Measurements from ENCODE around the gene CETP.
"Not testable (repeated sequence)": the region's sequence is repeated elsewhere in the genome, so short reads cannot be mapped to it uniquely, and the experiment has no call there.

CETP gene

GRCh38 chr16:56930486-56931270 lies 31.1 kb upstream of the CETP start:
- DNase-seq (ENCODE audit: low read depth) = peak; percentile 32
- H3K4me3 ChIP-seq (ENCODE audit: low read depth, low read length) = peak overlapping the region; percentile 94; the same call in 1 of the 2 replicates
- TF ChIP-seq CTCF (IDR thresholded peaks at IDR 0.05; ENCODE audit: insufficient read depth, low read depth, low read length, missing control alignments) = no peak

- peak overlapping the region; percentile 94 for H3K4me3 ChIP-seq (ENCODE audit: low read depth, low read length)
- peak; percentile 79 for DNase-seq (ENCODE audit: low read depth)
- TF ChIP-seq CTCF (IDR thresholded peaks at IDR 0.05; ENCODE audit: insufficient read depth, low read depth, low read length, missing control alignments) = no peak
Measured at GRCh38 chr16:56931271-56931891, 30.4 kb upstream of the CETP start.

- peak; percentile 5 for TF ChIP-seq CTCF (IDR thresholded peaks at IDR 0.05; ENCODE audit: insufficient read depth, low read depth, low read length, missing control alignments)
- peak within 1 kb of the TSS; percentile 94 for H3K4me3 ChIP-seq (ENCODE audit: low read depth, low read length)
- DNase-seq (ENCODE audit: low read depth) = peak; percentile 99
Measured at GRCh38 chr16:56931892-56932720, 29.6 kb upstream of the CETP start, which contains the start of gene HERPUD1. Gene HERPUD1, plus strand, starts transcription at chr16:56932142. Its CDS starts 103 bp downstream, at chr16:56932245.

GRCh38 chr16:56932721-56933619 lies 28.8 kb upstream of the CETP start:
- no peak for TF ChIP-seq CTCF (IDR thresholded peaks at IDR 0.05; ENCODE audit: insufficient read depth, low read depth, low read length, missing control alignments)
- peak; percentile 78 for DNase-seq (ENCODE audit: low read depth)
- peak overlapping the region; percentile 94 for H3K4me3 ChIP-seq (ENCODE audit: low read depth, low read length)

- DNase-seq (ENCODE audit: low read depth) = no peak
- no peak for TF ChIP-seq CTCF (IDR thresholded peaks at IDR 0.05; ENCODE audit: insufficient read depth, low read depth, low read length, missing control alignments)
- peak overlapping the region; percentile 94 for H3K4me3 ChIP-seq (ENCODE audit: low read depth, low read length)
Measured at GRCh38 chr16:56933828-56934598, 27.7 kb upstream of the CETP start.

GRCh38 chr16:56934599-56935145 lies 27.1 kb upstream of the CETP start:
- H3K4me3 ChIP-seq (ENCODE audit: low read depth, low read length) = peak overlapping the region; percentile 94
- not testable (repeated sequence) for DNase-seq (ENCODE audit: low read depth)

All from GM12865 (cell line).